ENCODE results near the gene ARNT2. TPM values are rescaled to one million over a fixed set of nuclear protein-coding genes. Genes with fewer than 3 reads are reported as not detected.

Gene ARNT2
- total RNA-seq, 1 donor from 2014 or later, result 0.87 TPM

DNA sequence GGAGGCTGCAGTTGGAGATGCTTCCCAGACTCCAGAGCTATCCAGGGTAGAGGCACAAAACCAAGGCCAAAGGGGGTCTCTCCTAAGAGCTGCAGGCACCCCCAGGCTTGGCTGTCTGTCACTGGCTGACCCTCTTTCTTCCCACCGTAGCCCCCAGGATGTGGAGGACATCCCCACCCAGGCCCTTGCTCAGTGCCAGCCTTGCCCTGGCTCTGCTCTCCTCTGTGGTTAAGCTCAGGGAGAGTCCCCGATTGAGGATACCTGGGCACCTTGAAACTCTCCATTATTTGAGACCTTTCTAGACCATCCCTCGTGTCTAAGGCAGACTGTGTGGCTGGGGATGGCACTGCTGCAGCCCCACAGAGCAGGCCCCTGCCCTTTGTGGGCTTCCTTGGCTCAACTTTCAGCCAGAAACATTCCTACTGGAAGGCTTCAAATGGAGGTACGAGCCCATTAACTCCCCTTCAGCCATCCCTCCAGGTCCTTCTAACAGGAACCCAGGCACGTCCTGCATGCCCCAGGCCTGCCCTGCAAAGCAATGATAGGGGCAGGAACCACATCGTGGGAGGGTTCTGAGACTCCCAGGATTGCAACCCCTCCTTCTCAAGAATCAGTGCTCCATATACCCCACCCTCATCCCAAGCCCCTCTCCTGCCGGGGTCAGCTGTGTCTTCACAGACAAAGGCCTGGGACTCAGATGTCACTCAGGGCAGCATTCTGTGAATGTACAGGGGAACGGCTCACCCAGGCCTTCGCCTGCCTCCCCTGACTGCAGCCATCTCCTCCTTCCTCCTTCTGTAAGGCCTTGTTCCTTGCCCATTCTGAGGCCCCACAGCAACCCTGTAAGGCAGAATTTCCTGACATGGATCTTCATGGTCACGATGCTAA lies 188.0 kb downstream of the ARNT2 start:
- Mint-ChIP-seq H3K36me3 (ENCODE audit: low read depth, unreplicated experiment) (no peaks in the 10 kb centered on the region), H3K9me3 (ENCODE audit: unreplicated experiment) (no peaks in the 10 kb centered on the region), H3K27me3 (ENCODE audit: unreplicated experiment) (no peaks in the 10 kb centered on the region), H3K4me1 (ENCODE audit: unreplicated experiment) (peaks cover 11% of the 10 kb centered on the region), H3K27ac (ENCODE audit: unreplicated experiment) (no peak overlapping the region), H3K4me3 (ENCODE audit: unreplicated experiment) (no peak overlapping the region)
- TF ChIP-seq, protein P1, sequence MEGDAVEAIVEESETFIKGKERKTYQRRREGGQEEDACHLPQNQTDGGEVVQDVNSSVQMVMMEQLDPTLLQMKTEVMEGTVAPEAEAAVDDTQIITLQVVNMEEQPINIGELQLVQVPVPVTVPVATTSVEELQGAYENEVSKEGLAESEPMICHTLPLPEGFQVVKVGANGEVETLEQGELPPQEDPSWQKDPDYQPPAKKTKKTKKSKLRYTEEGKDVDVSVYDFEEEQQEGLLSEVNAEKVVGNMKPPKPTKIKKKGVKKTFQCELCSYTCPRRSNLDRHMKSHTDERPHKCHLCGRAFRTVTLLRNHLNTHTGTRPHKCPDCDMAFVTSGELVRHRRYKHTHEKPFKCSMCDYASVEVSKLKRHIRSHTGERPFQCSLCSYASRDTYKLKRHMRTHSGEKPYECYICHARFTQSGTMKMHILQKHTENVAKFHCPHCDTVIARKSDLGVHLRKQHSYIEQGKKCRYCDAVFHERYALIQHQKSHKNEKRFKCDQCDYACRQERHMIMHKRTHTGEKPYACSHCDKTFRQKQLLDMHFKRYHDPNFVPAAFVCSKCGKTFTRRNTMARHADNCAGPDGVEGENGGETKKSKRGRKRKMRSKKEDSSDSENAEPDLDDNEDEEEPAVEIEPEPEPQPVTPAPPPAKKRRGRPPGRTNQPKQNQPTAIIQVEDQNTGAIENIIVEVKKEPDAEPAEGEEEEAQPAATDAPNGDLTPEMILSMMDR (IDR thresholded peaks at IDR 0.05; ENCODE audit: unreplicated experiment), result no peak
- no peak for DNase-seq (ENCODE audit: low spot score)

DNA sequence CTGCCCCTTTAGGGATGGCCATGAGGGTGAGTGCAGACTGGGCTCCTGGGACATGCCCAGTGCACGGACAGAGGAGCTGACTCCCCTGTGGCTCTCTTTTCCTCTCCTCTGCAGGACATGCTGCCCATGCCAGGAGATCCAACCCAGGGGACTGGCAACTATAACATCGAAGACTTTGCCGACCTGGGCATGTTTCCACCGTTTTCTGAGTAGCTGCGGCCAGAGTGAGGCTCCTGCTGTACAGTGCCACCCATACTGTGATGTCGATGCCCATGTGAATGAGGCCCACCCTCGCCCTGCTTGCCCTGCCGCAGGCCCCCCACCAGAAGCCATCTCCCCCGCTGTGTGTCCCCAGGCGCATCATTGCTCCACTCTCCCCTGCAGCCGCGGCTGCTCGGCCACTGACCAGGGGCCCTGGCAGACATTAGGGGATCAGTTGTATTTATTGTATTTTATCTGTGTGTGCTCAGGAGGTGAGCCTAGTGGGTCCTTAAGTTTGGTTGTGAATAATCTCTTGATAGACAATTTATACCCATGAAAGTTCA lies 189.4 kb downstream of the ARNT2 start:
- Mint-ChIP-seq H3K27me3 (ENCODE audit: unreplicated experiment) (no peaks in the 10 kb centered on the region), H3K4me1 (ENCODE audit: unreplicated experiment) (peaks cover 11% of the 10 kb centered on the region), H3K27ac (ENCODE audit: unreplicated experiment) (no peak overlapping the region), H3K36me3 (ENCODE audit: low read depth, unreplicated experiment) (no peaks in the 10 kb centered on the region), H3K4me3 (ENCODE audit: unreplicated experiment) (no peak overlapping the region), H3K9me3 (ENCODE audit: unreplicated experiment) (no peaks in the 10 kb centered on the region)
- TF ChIP-seq, protein P1 (IDR thresholded peaks at IDR 0.05; ENCODE audit: unreplicated experiment), result no peak
- DNase-seq (ENCODE audit: low spot score), result no peak

DNA sequence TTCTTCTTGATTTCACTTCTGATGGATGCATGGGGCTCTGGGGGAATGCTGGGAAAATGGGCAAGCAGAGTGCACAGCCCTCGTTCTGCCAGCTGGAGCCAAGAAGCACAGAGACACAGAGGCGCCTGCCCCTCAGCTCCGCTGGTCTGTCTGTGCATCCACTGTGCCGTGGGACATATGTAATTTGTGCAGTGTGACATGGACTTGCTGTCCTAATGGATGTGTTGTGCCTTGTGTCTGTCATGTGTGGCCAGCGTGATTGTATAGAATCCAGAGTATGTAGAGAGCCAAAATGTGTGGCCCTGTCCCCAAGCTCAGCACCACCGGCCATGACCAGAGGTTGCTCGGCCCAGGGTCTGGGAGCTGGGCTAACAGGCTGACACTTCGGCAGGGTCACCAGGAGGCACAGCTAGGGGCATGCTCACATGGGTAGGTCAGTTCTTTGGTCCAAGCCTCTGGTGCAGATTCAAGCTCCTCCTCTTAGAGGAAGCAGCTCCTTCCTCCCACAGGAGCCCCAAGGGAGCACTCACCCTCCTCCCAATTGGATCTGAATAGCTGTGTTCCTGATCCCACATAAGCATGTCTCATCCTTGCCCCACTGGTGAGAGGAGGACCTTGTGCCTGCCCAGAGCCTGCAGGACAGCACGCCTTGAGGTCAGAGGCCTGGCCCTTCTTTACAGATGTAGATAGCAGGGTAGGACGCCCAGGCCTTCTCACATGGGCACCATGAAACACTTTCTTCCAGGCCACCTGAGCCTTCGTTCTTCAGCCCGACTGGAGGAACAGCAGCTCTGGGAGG lies 190.1 kb downstream of the ARNT2 start:
- TF ChIP-seq, protein P1 (IDR thresholded peaks at IDR 0.05; ENCODE audit: unreplicated experiment), result no peak
- no peak for DNase-seq (ENCODE audit: low spot score)
- Mint-ChIP-seq H3K9me3 (ENCODE audit: unreplicated experiment) (no peaks in the 10 kb centered on the region), H3K4me3 (ENCODE audit: unreplicated experiment) (no peak overlapping the region), H3K27ac (ENCODE audit: unreplicated experiment) (no peak overlapping the region), H3K27me3 (ENCODE audit: unreplicated experiment) (no peaks in the 10 kb centered on the region), H3K4me1 (ENCODE audit: unreplicated experiment) (peaks cover 11% of the 10 kb centered on the region), H3K36me3 (ENCODE audit: low read depth, unreplicated experiment) (no peaks in the 10 kb centered on the region)

DNA sequence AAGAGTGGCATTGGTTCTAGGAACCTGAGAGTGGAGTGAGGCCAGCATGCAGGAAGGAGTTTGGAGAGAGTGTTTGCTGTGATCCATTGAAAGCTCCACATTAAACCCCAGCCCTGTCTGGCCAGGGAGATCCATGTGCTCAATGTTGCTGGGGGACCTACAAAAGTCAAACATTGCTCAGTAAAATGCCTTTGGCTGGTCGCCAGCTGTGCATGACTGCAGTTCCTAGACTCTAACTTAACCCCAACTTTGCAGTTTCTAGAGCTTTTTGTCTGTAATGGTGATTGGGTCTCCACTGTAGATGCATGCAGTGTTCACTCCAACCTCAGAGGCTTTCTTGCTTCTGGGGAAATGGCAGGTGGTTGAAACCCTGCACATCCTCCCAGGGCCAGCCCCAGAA lies 191.2 kb downstream of the ARNT2 start:
- H3K27me3 Mint-ChIP-seq (ENCODE audit: unreplicated experiment), result no peaks in the 10 kb centered on the region
- no peak overlapping the region for H3K27ac Mint-ChIP-seq (ENCODE audit: unreplicated experiment)
- no peak for DNase-seq (ENCODE audit: low spot score)
- H3K4me3 Mint-ChIP-seq (ENCODE audit: unreplicated experiment), result no peak overlapping the region
- H3K9me3 Mint-ChIP-seq (ENCODE audit: unreplicated experiment), result no peaks in the 10 kb centered on the region
- no peaks in the 10 kb centered on the region for H3K36me3 Mint-ChIP-seq (ENCODE audit: low read depth, unreplicated experiment)
- TF ChIP-seq, protein P1 (IDR thresholded peaks at IDR 0.05; ENCODE audit: unreplicated experiment), result no peak
- H3K4me1 Mint-ChIP-seq (ENCODE audit: unreplicated experiment), result peaks cover 11% of the 10 kb centered on the region

Measured in endothelial cell (in vitro differentiated cells).